HG02852 (cell line): ENCODE results near the gene PITPNC1.
"Not testable (repeated sequence)": the region's sequence is repeated elsewhere in the genome, so short reads cannot be mapped to it uniquely, and the experiment has no call there.

Source experiments
- ATAC-seq: cut with Tn5 transposase; IDR thresholded peaks from one replicate; pipeline ENCODE4 v1.9.1; 2021; ENCODE audit warnings: mild to moderate bottlenecking, moderate library complexity; ENCODE audit not compliant: unreplicated experiment

Gene PITPNC1

DNA sequence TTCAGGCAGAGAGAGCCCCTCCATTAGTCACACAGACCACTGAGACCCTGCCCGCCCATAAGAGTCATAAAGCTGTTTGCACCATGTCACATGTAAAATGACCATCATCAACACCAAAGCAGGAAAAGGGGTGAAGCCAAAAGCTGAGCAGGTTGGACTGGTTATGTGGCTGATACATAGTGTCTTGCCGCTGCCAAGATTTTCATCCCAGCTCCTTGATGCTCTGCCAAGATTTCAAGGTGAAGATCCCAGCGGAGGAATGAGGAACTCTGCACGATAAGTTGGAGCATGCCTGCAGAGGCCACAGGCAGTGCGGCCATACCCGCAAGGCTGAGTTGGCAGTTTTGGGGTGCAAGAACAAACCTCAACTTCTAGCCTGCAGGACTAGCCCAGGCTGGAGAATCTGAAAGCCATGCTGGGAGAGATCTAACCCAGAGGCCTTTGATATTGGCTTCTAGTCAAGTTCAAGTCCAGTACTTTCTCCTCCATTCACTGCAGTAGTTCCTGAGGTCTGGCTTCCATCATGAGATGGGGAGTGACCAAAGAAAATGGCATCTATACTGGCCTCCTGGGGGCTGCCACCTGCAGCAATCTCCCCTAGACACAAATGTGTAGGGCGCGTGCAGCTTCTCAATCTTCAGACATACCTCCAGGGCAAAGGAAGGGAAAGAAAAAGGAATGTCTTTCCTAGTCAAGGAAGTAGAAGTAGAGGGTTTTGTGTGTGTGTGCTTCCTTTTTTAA lies 261.0 kb downstream of the PITPNC1 start:
- ATAC-seq, result no peak

DNA sequence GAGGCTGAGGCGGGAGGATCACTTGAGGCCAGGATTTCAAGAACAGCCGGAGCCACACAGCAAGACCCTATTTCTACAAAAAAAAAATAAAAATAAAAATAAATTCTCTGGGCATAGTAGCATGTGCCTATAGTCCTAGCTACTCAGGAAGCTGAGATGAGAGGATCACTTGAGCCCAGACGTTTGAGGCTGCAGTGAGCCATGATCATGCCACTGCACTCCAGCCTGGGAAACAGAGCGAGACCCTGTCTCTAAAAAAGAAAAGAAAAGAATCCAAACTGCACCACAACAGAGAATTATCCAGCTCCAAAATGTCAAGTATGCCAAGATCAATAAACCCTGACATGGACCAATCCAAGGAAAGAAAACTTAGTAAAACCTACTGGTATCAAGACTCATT lies 261.8 kb downstream of the PITPNC1 start:
- no peak for ATAC-seq

GRCh38 chr17:67639555-67639954 lies 262.5 kb downstream of the PITPNC1 start:
- no peak for ATAC-seq

DNA sequence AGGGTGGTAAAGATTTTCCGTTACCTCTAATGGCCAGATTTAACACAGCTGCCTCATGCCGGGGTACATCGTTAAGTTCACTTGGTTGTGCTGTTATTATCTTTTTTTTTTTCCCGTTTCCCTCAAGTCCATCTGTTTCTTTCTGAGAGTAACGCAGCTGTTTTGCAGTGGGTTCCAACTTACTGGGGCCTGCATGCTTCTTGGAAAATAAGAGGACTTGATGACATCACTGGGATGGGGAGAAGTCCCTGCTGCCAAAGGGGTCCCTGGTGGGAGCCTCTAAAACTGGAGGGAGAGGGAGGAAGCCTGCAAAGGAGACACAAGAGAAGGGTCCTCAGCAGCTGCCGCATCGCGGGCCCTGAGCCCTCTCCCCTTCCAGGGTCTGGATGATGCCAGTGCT lies 262.9 kb downstream of the PITPNC1 start:
- ATAC-seq, result no peak

DNA sequence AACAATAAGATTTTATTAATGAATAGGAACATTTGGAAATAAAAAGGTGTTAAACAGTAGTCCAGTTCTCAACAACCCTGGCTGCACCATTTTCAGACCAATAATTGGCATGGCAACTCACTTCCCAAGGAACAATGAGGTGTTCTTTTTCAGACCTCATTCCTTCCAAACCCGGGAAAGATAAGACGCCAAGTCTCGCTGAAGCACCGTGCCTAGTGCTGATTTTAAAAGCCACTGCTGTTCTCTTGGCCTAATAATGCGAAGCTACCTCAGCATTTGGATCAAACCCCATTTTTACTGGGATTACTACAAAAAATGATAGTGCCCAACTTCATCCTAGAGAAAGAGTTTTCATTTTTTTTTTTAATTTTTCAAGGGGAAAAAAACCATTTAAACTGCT lies 265.4 kb downstream of the PITPNC1 start:
- no peak for ATAC-seq

GRCh38 chr17:67644061-67644460 lies 267.0 kb downstream of the PITPNC1 start:
- ATAC-seq, result no peak

DNA sequence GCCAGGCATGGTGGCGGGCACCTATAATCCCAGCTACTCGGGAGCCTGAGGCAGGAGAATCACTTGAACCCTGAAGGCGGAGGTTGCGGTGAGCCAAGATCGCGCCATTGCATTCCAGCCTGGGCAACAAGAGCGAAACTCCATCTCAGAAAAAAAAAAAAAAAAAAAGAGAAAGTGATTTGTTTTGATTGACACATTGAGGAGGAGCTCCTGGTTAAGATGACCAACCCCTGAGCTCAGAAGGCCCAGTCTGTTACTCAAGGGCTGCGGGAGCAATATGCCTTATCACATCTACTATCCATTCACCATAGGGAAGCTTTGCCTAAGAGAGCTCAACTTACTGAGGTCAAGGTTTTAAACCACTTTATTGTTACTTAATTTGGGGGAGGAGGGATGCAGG lies 268.1 kb downstream of the PITPNC1 start:
- not testable (repeated sequence) for ATAC-seq

- no peak for ATAC-seq
Observed at GRCh38 chr17:67646472-67646871, 269.4 kb downstream of the PITPNC1 start.

- ATAC-seq, result peak; percentile 26
Observed at GRCh38 chr17:67647482-67647881, 270.4 kb downstream of the PITPNC1 start.

DNA sequence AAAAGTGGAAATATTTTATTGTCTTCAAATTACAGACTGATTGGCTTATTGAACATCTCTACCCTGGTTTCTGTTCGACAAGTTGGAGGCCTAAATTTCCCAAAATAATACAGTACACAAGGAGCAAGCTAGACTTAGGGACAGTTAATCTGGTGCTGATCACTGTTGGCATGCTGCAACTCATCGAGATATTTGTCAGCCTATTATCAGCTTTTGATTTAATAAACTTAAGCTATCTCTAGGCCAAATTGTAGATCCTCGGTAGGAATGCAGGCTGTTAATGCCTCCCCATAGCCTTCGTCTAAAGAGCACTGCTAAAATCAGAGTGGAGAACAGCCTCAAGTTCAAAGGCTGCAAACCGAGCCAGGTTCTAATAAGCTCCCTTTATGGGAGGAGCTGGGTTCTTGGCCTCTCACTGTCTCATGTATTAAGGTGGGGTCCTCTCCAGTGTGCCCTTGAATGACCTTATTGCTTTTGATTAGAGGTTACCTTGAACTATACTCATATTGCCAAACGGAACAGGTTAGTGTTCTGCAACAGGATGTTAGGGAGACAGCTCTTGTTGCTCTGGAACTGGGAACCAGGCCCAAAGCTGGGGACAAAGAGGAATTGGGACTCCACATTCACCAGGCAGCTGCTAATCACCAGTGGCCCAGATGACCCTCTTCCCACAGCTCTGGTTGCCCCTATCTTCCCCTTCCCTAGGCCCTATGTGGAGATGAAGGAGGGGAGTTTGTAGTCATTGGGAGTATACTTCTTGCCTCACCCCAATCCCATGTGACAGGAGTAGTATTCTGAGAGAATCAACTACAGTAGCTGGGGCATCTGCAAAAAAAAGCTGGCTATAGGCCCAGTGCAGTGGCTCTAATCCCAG lies 271.2 kb downstream of the PITPNC1 start:
- no peak for ATAC-seq

GRCh38 chr17:67648906-67649295 lies 271.8 kb downstream of the PITPNC1 start:
- not testable (repeated sequence) for ATAC-seq

GRCh38 chr17:67649891-67650290 lies 272.8 kb downstream of the PITPNC1 start:
- no peak for ATAC-seq

DNA sequence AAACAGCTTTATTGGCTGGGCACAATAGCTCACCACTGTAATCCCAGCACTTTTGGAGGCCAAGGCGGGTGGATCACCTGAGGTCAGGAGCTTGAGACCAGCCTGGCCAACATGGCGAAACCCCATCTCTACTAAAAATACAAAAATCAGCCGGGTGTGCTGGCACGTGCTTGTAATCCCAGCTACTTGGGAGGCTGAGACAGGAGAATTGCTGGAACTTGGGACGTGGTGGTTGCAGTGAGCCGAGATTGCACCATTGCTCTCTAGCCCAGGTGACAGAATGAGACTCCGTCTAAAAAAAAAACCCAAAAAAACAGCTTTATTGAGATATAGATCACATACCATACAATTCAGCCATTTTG lies 274.1 kb downstream of the PITPNC1 start:
- ATAC-seq, result not testable (repeated sequence)

DNA sequence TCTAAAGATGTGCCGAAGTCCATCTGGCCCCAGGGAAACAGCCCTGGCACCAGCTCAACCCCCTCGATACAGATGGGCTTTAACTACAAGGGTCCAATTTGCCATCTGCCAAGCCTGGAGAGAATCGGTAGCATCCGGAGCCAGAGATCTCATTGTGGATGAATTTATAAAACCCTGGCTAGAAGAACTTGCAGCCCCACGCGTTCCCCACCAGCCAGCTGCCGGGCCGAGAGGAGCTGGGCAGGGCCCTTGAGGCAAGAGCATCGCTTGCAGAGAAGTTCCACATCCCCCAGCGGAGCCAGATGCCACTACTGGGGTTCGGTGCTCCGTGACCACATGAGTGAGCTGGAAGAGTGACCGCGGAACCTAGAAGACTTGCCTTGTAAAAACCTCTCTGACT lies 275.4 kb downstream of the PITPNC1 start:
- no peak for ATAC-seq

- no peak for ATAC-seq
Observed at GRCh38 chr17:67655478-67656148, 278.5 kb downstream of the PITPNC1 start.

DNA sequence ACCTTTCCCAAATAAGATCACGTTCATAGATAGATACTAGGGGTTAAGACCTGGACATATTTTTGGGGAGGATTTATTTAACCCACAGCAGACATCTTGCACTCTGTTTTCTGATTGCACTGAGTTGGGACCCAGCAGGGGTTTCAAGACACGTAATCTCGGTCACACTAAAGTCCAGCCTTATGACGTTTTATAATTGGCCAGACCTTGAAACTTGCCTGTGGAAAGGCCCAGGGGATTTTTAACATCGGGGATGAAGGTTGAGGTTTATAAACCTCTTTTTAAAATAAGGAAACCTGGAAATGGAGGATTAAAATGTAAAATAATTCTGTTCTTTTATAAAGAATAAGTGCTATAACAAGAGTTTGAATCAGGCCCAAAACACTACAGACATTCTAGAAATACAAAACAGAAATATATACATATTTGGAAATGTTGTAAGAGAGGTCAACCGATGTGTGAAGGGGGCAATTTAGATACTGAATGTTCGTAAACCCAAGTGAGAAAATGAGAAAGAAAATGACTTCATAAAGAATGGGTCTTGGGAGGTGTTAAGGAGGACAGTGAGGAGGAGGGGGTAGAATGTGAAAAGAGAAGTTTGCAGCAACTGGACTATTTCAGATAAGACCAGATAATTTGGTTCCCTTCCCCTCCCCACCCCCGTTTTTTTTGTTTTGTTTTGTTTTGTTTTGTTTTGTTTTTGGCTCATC lies 279.6 kb downstream of the PITPNC1 start:
- ATAC-seq, result peak; percentile 60

- no peak for ATAC-seq
Observed at GRCh38 chr17:67657596-67657995, 280.5 kb downstream of the PITPNC1 start.

DNA sequence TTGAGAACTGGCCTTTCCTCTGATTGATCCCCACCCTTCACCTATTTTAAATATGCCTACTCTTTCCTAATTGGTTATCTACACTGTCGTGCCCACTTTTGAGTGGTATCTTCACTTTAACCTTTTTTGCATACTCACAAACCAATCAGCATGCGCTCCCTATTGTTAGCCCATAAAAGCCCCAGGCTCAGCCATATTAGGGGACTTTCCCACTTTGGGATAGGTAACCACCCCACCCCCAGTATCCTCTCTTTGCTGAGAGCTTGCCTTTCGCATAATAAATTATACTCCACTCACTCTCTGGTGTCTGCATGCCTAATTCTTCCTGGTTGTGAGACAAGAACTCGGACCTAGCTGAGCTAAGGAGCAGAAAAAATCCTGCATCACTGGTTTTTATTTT lies 281.2 kb downstream of the PITPNC1 start:
- no peak for ATAC-seq

- no peak for ATAC-seq
Observed at GRCh38 chr17:67659028-67659427, 281.9 kb downstream of the PITPNC1 start.

DNA sequence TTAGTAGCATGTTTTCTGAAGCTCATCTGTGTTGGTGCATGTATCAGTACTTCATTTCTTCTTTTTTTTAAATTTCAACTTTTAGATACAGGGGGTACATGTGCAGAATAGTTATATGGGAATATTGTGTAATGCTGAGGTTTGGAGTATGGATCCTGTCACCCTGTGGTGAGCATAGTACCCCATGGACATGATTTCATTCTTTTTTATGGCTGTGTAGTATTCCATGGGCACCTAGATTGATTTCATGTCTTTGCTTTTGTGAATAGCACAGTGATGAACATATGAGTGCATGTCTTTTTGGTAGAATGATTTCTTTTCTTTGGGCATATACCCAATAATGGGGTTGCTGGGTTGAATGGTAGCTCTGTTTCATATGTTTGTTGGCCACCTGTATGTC lies 285.6 kb downstream of the PITPNC1 start:
- no peak for ATAC-seq

DNA sequence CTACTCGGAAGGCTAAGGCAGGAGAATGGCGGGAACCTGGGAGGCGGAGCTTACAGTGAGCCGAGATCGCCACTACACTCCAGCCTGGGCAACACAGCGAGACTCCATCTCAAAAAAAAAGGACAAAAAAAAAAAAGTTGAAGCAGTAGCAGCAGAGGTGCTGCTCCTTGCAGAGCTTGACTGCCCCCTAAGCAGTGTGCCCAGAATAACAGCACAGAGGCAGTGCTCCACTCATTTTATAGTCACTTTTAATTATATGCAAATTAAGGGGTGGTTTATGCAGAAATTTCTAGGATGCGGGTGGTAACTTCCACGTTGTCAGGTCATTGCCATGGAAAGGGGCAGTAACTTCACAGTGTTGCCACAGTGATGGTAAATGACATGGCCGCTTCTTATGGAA lies 286.4 kb downstream of the PITPNC1 start:
- no peak for ATAC-seq
